NCI-H1048 (cell line): ENCODE data around the gene ABCC3.
A peak's percentile ranks its signal among the peaks of the same experiment; 100 is the strongest.
"Not testable (repeated sequence)": the region's sequence is repeated elsewhere in the genome, so short reads cannot be mapped to it uniquely, and the experiment has no call there.

Experiments used
- DNase-seq: peaks from one replicate; lab custom pipeline; 2025; lab: John Stamatoyannopoulos, UW

The ABCC3 gene

GRCh38 chr17:50666316-50666715 lies 31.6 kb downstream of the ABCC3 start:
- no peak for DNase-seq

GRCh38 chr17:50667259-50668024 lies 32.8 kb downstream of the ABCC3 start:
- DNase-seq: no peak

GRCh38 chr17:50668025-50668837 lies 33.5 kb downstream of the ABCC3 start:
- no peak for DNase-seq

GRCh38 chr17:50668838-50669581 lies 34.3 kb downstream of the ABCC3 start:
- no peak for DNase-seq

GRCh38 chr17:50672071-50672470 lies 37.4 kb downstream of the ABCC3 start:
- DNase-seq: no peak

GRCh38 chr17:50672831-50673551 lies 38.3 kb downstream of the ABCC3 start:
- no peak for DNase-seq

- DNase-seq: no peak
These were observed 40.5 kb downstream of the ABCC3 start for GRCh38 chr17:50675190-50675589.

GRCh38 chr17:50675627-50676026 lies 40.9 kb downstream of the ABCC3 start:
- DNase-seq: no peak

- DNase-seq: no peak
These were observed 41.6 kb downstream of the ABCC3 start for GRCh38 chr17:50676065-50676975.

GRCh38 chr17:50677851-50678375 lies 43.2 kb downstream of the ABCC3 start:
- DNase-seq: no peak

- DNase-seq: no peak
These were observed 44.4 kb downstream of the ABCC3 start for GRCh38 chr17:50679008-50679544.

- DNase-seq: no peak
These were observed 45.4 kb downstream of the ABCC3 start for GRCh38 chr17:50680126-50680525.

GRCh38 chr17:50680543-50681262 lies 46.0 kb downstream of the ABCC3 start:
- DNase-seq: not testable (repeated sequence)

- peak; percentile 23 for DNase-seq
These were observed 46.9 kb downstream of the ABCC3 start for GRCh38 chr17:50681263-50682200.

- no peak for DNase-seq
These were observed 47.8 kb downstream of the ABCC3 start for GRCh38 chr17:50682441-50682840.

- no peak for DNase-seq
These were observed 48.3 kb downstream of the ABCC3 start for GRCh38 chr17:50682938-50683337.

GRCh38 chr17:50683434-50684287 lies 49.0 kb downstream of the ABCC3 start:
- DNase-seq: no peak

GRCh38 chr17:50684288-50684611 lies 49.6 kb downstream of the ABCC3 start:
- no peak for DNase-seq
